AG04449 (cell line): ENCODE results near the gene SYNGR2.

Experiments used
- CTCF ChIA-PET: fragments of 350-600 bp; formaldehyde crosslinking; extraction: SDS; loops from one replicate; lab custom pipeline; 2021; ENCODE audit warnings: antibody characterized with exemption; lab: Yijun Ruan, JAX
- POLR2A ChIA-PET: fragments of 400-600, 350-600 bp; formaldehyde crosslinking; extraction: SDS; loops from one replicate; lab custom pipeline; 2020; ENCODE audit warnings: antibody characterized with exemption, inconsistent platforms; lab: Yijun Ruan, JAX
- DNase-seq: peaks from one replicate; pipeline ENCODE4 v3.0.0-alpha.2; 2010; ENCODE audit warnings: low read depth, low spot score
- H3K4me3 ChIP-seq: 2 replicates; pipeline ENCODE4 v1.5.1; 2011; ENCODE audit warnings: low read depth, mild to moderate bottlenecking, control low read depth, low read length
- CTCF ChIP-seq: IDR thresholded peaks from one replicate; pipeline ENCODE4 v1.5.1; 2011; ENCODE audit warnings: mild to moderate bottlenecking, moderate library complexity, low read length, control low read depth, inconsistent platforms; ENCODE audit not compliant: insufficient read depth; ENCODE audit errors: missing control alignments

SYNGR2 gene

GRCh38 chr17:78204387-78205123, 36.2 kb downstream of the SYNGR2 start:
- no peak for TF ChIP-seq CTCF
- DNase-seq = no peak
- no peak overlapping the region for H3K4me3 ChIP-seq
- ChIA-PET POLR2A (no interaction called here), CTCF (no interaction called here)

GRCh38 chr17:78205124-78205775, 36.9 kb downstream of the SYNGR2 start:
- no peak overlapping the region for H3K4me3 ChIP-seq
- TF ChIP-seq CTCF = no peak
- ChIA-PET POLR2A (no interaction called here), CTCF (no interaction called here)
- no peak for DNase-seq

GRCh38 chr17:78206298-78206697, 37.9 kb downstream of the SYNGR2 start:
- ChIA-PET CTCF (interaction anchor here (1.1 kb wide), 1 partner anchor 19 kb away, joined by 3 read pairs; the partner anchor contains the start of gene AFMID), POLR2A (no interaction called here)
- DNase-seq = no peak
- no peak for TF ChIP-seq CTCF
- no peak overlapping the region for H3K4me3 ChIP-seq

GRCh38 chr17:78208486-78208885, 40.1 kb downstream of the SYNGR2 start:
- ChIA-PET CTCF (interaction anchor here (0.9 kb wide), 1 partner anchor 22 kb away, joined by 4 read pairs; the partner anchor contains the start of gene TK1), POLR2A (no interaction called here)

GRCh38 chr17:78210111-78210510, 41.7 kb downstream of the SYNGR2 start:
- no peak overlapping the region for H3K4me3 ChIP-seq
- POLR2A ChIA-PET = interaction anchor here (0.8 kb wide), 1 partner anchor 11 kb away, joined by 3 read pairs; no protein-coding TSS in a partner anchor
- CTCF ChIA-PET = no interaction called here
- TF ChIP-seq CTCF = no peak
- no peak for DNase-seq

More at GRCh38 chr17:78208486-78208885, 40.1 kb downstream of the SYNGR2 start:
- DNase-seq = no peak
- TF ChIP-seq CTCF = no peak
- H3K4me3 ChIP-seq = no peak overlapping the region

GRCh38 chr17:78211032-78211431, 42.7 kb downstream of the SYNGR2 start:
- POLR2A ChIA-PET = no interaction called here
- no peak for TF ChIP-seq CTCF
- no peak overlapping the region for H3K4me3 ChIP-seq
- CTCF ChIA-PET = no interaction called here
- no peak for DNase-seq
